ENCODE data around the gene FXYD1. TPM values are rescaled to one million over a fixed set of nuclear protein-coding genes. Genes with fewer than 3 reads are reported as not detected.

FXYD1 gene
- total and polyA plus RNA-seq, 4 donors = 18.7 to 146 (median 71.5) TPM

DNA sequence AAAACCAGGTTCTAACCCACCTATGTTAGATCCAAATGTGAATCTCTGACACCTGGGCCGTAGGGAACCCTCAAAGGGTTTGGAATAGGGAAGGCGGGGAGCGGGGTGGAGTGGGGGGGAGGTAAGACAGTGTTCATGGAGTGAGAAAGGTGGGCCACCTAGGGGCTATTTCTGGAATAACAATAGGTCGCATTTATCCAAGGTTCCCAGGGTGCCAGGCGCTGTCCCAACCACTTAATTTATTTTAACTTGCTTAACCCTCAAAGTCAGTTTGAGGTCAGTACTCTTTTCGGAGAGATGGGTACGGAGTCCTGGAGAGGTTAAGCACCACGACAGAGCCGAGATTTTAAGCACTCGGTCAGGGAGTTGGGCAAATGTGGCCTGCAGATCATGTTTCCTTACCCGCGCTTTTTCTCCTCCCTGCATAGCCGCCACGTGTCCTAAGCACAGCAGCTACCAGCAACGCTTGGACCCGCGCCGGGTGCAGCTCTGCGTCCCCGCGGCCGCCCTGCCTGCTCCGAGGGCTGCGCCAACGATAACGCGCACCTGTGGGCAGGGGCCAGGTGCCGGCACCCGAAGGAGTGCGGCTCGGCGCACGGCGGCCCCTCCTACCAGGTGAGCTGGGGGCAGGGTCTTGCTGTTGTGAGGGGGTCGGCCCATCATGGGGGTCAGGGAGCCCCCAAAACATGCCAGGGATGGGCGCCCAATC is 48.0 kb upstream of the FXYD1 start (continued):
- TF ChIP-seq HNF4A (conservative IDR thresholded peaks at IDR 0.05) (peak in 1 of 2 donors; percentile 34), FOXA2 (IDR thresholded peaks at IDR 0.05) (no peak), RAD21 (IDR thresholded peaks at IDR 0.05) (peak; percentile 79 to 82), GABPA (IDR thresholded peaks at IDR 0.05 in 1 of 2, conservative IDR thresholded peaks at IDR 0.05 in 1 of 2) (no peak), NR2F2 (IDR thresholded peaks at IDR 0.05) (no peak)

DNA sequence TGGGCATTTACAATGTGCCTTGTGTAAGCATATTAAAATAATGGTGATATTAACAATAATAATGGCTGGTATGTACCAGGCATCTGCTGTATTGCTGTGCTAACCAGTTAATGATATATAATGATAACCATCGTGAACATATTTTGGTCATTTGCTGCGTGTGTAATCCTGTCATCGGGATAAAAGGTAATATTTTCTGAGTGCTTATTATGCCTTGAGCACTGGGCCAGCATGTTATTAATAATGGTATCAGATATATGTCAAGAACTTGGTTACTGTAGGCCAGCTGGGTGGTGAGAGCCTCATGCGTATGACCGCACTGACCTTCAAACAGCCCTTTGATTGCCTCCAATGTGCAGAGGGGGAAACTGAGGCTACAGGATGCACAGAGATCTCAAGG is 45.2 kb upstream of the FXYD1 start:
- no peaks in the 10 kb centered on the region for H3K9me3 ChIP-seq (ENCODE audit: control insufficient read depth in 4 of 4, low read length in 3 of 4)
- TF ChIP-seq ATF3 (IDR thresholded peaks at IDR 0.05) (no peak), YY1 (IDR thresholded peaks at IDR 0.05) (no peak), GABPA (IDR thresholded peaks at IDR 0.05 in 1 of 2, conservative IDR thresholded peaks at IDR 0.05 in 1 of 2) (no peak), SP1 (IDR thresholded peaks at IDR 0.05) (no peak), NR2F2 (IDR thresholded peaks at IDR 0.05) (no peak), RAD21 (IDR thresholded peaks at IDR 0.05) (no peak), JUND (IDR thresholded peaks at IDR 0.05) (no peak), HNF4A (conservative IDR thresholded peaks at IDR 0.05) (no peak), RXRA (IDR thresholded peaks at IDR 0.05) (no peak), TAF1 (conservative IDR thresholded peaks at IDR 0.05) (no peak), EGR1 (IDR thresholded peaks at IDR 0.05; ENCODE audit: low read depth in 2 of 2) (no peak), CTCF (IDR thresholded peaks at IDR 0.05; ENCODE audit: low read depth, low read length, missing input control) (no peak)
- TF ChIP-seq, protein P1, sequence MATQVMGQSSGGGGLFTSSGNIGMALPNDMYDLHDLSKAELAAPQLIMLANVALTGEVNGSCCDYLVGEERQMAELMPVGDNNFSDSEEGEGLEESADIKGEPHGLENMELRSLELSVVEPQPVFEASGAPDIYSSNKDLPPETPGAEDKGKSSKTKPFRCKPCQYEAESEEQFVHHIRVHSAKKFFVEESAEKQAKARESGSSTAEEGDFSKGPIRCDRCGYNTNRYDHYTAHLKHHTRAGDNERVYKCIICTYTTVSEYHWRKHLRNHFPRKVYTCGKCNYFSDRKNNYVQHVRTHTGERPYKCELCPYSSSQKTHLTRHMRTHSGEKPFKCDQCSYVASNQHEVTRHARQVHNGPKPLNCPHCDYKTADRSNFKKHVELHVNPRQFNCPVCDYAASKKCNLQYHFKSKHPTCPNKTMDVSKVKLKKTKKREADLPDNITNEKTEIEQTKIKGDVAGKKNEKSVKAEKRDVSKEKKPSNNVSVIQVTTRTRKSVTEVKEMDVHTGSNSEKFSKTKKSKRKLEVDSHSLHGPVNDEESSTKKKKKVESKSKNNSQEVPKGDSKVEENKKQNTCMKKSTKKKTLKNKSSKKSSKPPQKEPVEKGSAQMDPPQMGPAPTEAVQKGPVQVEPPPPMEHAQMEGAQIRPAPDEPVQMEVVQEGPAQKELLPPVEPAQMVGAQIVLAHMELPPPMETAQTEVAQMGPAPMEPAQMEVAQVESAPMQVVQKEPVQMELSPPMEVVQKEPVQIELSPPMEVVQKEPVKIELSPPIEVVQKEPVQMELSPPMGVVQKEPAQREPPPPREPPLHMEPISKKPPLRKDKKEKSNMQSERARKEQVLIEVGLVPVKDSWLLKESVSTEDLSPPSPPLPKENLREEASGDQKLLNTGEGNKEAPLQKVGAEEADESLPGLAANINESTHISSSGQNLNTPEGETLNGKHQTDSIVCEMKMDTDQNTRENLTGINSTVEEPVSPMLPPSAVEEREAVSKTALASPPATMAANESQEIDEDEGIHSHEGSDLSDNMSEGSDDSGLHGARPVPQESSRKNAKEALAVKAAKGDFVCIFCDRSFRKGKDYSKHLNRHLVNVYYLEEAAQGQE (IDR thresholded peaks at IDR 0.05) = no peak
- H3K27ac ChIP-seq (ENCODE audit: low read depth in 1 of 2, low read length in 2 of 2) = no peak overlapping the region
- no peak for DNase-seq (ENCODE audit: low spot score)
- H3K9ac ChIP-seq (ENCODE audit: low read depth in 1 of 2, low read length in 2 of 2) = no peak overlapping the region
- H3K27me3 ChIP-seq (ENCODE audit: control insufficient read depth in 4 of 4, insufficient read depth in 4 of 4, low read length in 3 of 4) = no peaks in the 10 kb centered on the region
- no peaks in the 10 kb centered on the region for H3K36me3 ChIP-seq (ENCODE audit: control insufficient read depth in 4 of 4, insufficient read depth in 3 of 4, low read depth in 1 of 4, low read length in 3 of 4)
- 97% methylated on average over 5 of the region's 5 CpGs for WGBS
- peaks cover 3 to 24% (median 14%) of the 10 kb centered on the region in 4 donors for H3K4me1 ChIP-seq (ENCODE audit: control insufficient read depth in 4 of 4, insufficient read depth in 4 of 4, low read length in 3 of 4)
- no peak overlapping the region for H3K4me3 ChIP-seq (ENCODE audit: low read depth in 1 of 3, low read length in 3 of 3)
